Ascending aorta (tissue), 2 donors: ENCODE measurements around the gene SH3YL1. TPM values are rescaled to one million over a fixed set of nuclear protein-coding genes. Genes with fewer than 3 reads are reported as not detected.

Source experiments
- DNase-seq, 2 donors: peaks; one replicate each; pipeline ENCODE4 v3.0.0-alpha.2; 2019; ENCODE audit warnings: low spot score in 2 of 2
- H3K27ac ChIP-seq, 2 donors: fragments of 200-600 bp; sonication (generic); one replicate each; pipeline ENCODE4 v1.5.1; 2016 to 2017; ENCODE audit warnings: mild to moderate bottlenecking in 1 of 2
- H3K27me3 ChIP-seq: fragments of 200-600 bp; sonication (generic); one replicate; pipeline ENCODE4 v1.5.1; 2017
- H3K36me3 ChIP-seq, 2 donors: fragments of 200-600 bp; sonication (generic); one replicate each; pipeline ENCODE4 v1.5.1; 2016
- H3K4me1 ChIP-seq, 2 donors: fragments of 200-600 bp; sonication (generic); one replicate each; pipeline ENCODE4 v1.5.1; 2016 to 2017; ENCODE audit warnings: mild to moderate bottlenecking in 1 of 2
- H3K4me3 ChIP-seq, 2 donors: fragments of 200-600 bp; sonication (generic); one replicate each; pipeline ENCODE4 v1.5.1; 2016 to 2017; ENCODE audit warnings: mild to moderate bottlenecking in 1 of 2
- H3K9me3 ChIP-seq, 2 donors: fragments of 200-600 bp; sonication (generic); one replicate each; pipeline ENCODE4 v1.5.1; 2016
- intact Hi-C: fragments of 100-400 bp; cut with DNase I; formaldehyde crosslinking; loops from one replicate; pipeline ENCODE4 v1.15.1; 2023
- total RNA-seq: library from RNA; depleted of rRNA; stranded (reverse); fragments of >200 nt; gene quantifications from one replicate; pipeline ENCODE4 v1.1.0, GENCODE V29; 2016
- TF ChIP-seq, protein P1 (sequence below), 3 experiments: fragments of 200-600 bp in 2 of 3; fragments of 450-650 bp in 1 of 3; sonication (generic) in 2 of 3; IDR thresholded peaks; one replicate each; pipeline ENCODE4 v1.5.1; 2016 to 2019; ENCODE audit warnings: antibody characterized with exemption in 3 of 3, mild to moderate bottlenecking in 1 of 3, moderate library complexity in 1 of 3

SH3YL1 gene
- total RNA-seq, 1 donor from 2014 or later: 3.0 TPM

DNA sequence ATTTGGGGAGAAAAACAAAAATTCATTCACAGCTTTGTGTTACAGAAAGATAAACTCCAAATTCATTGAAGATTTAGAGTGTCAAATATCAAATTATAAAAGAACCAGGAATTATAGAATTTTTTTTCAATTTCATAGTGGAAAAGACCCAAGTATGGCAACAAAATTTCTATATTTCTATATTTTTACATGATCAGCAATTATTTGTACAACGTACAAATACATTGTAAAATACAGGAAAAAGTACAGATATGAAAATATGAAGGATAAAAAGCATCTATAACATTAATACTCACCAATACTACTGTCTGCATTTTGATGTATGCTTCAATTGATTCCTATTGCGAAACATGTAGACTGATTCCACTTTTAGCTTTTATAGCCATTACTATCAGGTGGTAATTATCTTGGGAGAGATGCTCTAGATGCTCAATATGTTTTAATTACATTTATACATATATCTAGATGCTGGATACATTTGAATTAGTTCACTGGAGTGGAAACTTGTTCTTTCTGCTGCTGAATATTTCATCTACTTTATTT is 4.0 kb downstream of the SH3YL1 start:
- TF ChIP-seq, protein P1, sequence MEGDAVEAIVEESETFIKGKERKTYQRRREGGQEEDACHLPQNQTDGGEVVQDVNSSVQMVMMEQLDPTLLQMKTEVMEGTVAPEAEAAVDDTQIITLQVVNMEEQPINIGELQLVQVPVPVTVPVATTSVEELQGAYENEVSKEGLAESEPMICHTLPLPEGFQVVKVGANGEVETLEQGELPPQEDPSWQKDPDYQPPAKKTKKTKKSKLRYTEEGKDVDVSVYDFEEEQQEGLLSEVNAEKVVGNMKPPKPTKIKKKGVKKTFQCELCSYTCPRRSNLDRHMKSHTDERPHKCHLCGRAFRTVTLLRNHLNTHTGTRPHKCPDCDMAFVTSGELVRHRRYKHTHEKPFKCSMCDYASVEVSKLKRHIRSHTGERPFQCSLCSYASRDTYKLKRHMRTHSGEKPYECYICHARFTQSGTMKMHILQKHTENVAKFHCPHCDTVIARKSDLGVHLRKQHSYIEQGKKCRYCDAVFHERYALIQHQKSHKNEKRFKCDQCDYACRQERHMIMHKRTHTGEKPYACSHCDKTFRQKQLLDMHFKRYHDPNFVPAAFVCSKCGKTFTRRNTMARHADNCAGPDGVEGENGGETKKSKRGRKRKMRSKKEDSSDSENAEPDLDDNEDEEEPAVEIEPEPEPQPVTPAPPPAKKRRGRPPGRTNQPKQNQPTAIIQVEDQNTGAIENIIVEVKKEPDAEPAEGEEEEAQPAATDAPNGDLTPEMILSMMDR (IDR thresholded peaks at IDR 0.05): no peak
- no peaks in the 10 kb centered on the region for H3K27me3 ChIP-seq
- no peak overlapping the region for H3K4me3 ChIP-seq
- H3K9me3 ChIP-seq: peaks cover 6 to 35% of the 10 kb centered on the region in 2 donors
- no peak for DNase-seq
- H3K4me1 ChIP-seq: peaks cover 5% of the 10 kb centered on the region in 2 donors
- no peak overlapping the region for H3K27ac ChIP-seq
- H3K36me3 ChIP-seq: peaks cover 0 to 3% of the 10 kb centered on the region in 2 donors
- intact Hi-C loops: loop anchor here (5.0 kb wide), 1 partner anchor 417 kb away; the partner anchor contains the start of gene TMEM18

DNA sequence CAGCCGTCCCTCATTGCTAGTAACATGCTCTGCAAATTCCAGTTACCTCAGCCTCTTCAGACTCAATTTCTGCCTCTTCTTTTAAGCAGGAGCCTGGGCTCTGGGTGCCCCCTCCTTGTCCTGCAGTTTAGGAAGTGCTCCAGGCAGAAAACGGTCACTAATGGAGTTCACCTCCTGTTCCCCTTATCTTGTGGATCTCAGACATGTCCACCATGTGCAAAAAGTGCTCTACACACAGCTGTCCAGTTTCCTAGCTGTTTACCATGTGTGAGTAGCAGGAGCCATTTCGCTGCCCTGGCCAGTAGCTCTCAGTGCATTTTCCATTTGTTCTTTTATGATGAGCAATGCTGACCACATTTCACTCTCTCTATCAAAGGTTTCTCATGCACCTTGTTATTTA is 4.9 kb downstream of the SH3YL1 start:
- Histone ChIP-seq H3K4me3 (no peak overlapping the region), H3K4me1 (peaks cover under 1 to 5% of the 10 kb centered on the region in 2 donors), H3K9me3 (peaks cover 6 to 35% of the 10 kb centered on the region in 2 donors), H3K27me3 (no peaks in the 10 kb centered on the region), H3K36me3 (peaks cover 0 to 3% of the 10 kb centered on the region in 2 donors), H3K27ac (no peak overlapping the region)
- intact Hi-C loops: no loop called here
- no peak for DNase-seq
- TF ChIP-seq, protein P1 (IDR thresholded peaks at IDR 0.05): no peak

DNA sequence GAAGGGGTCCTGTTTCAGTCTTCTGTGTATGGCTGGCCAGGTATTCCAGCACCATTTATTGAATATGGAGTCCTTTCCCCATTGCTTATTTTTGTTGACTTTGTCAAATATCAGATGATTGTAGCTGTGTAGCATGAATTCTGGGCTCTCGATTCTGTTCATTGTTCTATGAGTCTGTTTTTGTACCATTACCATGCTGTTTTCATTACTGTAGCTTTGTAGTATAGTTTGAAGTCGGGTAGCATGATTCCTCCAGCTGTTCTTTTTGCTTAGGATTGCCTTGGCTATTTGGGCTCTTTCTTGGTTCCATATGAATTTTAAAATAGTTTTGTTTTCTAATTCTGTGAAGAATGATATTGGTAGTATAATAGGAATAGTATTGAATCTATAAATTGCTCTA is 6.0 kb downstream of the SH3YL1 start:
- Histone ChIP-seq H3K27me3 (no peaks in the 10 kb centered on the region), H3K4me3 (no peak overlapping the region), H3K9me3 (peaks cover 6 to 35% of the 10 kb centered on the region in 2 donors), H3K4me1 (no peaks in the 10 kb centered on the region), H3K36me3 (peaks cover 0 to 3% of the 10 kb centered on the region in 2 donors), H3K27ac (no peak overlapping the region)
- TF ChIP-seq, protein P1 (IDR thresholded peaks at IDR 0.05): no peak
- DNase-seq: no peak
- intact Hi-C loops: no loop called here

DNA sequence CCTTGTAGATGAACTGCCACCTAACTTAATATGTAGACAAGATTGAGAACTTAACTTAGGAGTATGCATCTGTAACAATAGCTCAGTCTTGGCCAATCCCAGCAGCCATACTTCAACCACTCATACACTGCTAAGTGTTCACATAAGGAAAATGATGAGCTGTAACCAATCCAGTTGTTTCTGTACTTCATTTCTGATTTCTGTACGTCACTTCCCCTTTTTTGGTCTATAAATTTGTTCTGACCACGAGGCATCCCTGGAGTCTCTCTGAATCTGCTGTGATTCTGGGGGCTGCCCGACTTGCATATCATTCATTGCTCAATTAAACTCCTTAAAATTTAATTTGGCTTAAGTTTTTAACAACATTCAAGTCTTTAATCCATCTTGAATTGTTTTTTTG is 6.4 kb downstream of the SH3YL1 start:
- intact Hi-C loops: no loop called here
- no peak for DNase-seq
- TF ChIP-seq, protein P1 (IDR thresholded peaks at IDR 0.05): no peak
- no peak overlapping the region for H3K4me3 ChIP-seq
- H3K36me3 ChIP-seq: peaks cover 0 to 3% of the 10 kb centered on the region in 2 donors
- no peaks in the 10 kb centered on the region for H3K4me1 ChIP-seq
- H3K27me3 ChIP-seq: no peaks in the 10 kb centered on the region
- H3K27ac ChIP-seq: no peak overlapping the region
- H3K9me3 ChIP-seq: peaks cover 6 to 35% of the 10 kb centered on the region in 2 donors

DNA sequence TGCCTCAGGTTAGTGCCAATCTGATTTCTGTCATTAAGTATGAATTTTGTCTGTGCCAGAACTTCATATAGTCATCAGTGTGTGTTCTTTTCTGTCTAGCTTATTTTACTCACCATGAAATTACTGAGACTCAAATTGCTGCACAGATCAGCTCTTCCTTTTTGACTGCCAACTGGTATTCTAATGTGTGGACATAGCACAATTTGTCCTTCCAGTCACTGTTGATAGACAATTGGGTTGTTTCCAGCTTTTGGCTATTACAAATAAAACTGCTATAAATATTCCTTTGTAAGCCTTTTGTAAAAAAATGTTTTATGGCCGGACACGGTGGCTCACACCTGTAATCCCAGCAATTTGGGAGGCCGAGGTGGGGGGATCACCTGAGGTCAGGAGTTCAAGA is 7.7 kb downstream of the SH3YL1 start:
- H3K36me3 ChIP-seq: peaks cover 0 to 3% of the 10 kb centered on the region in 2 donors
- H3K4me1 ChIP-seq: no peaks in the 10 kb centered on the region
- peaks cover 6 to 35% of the 10 kb centered on the region in 2 donors for H3K9me3 ChIP-seq
- intact Hi-C loops: no loop called here
- no peak for DNase-seq
- TF ChIP-seq, protein P1 (IDR thresholded peaks at IDR 0.05): no peak
- no peaks in the 10 kb centered on the region for H3K27me3 ChIP-seq
- no peak overlapping the region for H3K27ac ChIP-seq
- H3K4me3 ChIP-seq: no peak overlapping the region
